Osteocyte (in vitro differentiated cells): Measurements from ENCODE around the gene CANT1. TPM values are rescaled to one million over a fixed set of nuclear protein-coding genes. Genes with fewer than 3 reads are reported as not detected.
"Not testable (repeated sequence)": the region's sequence is repeated elsewhere in the genome, so short reads cannot be mapped to it uniquely, and the experiment has no call there.

Experiments used
- DNase-seq: peaks from one replicate; pipeline ENCODE4 v3.0.0; 2021; ENCODE audit warnings: mixed read lengths; ENCODE audit not compliant: unreplicated experiment; ENCODE audit errors: extremely low spot score
- H3K27ac Mint-ChIP-seq: one replicate; pipeline ENCODE4 v1.8.0; 2021; ENCODE audit warnings: mild to moderate bottlenecking, mixed read lengths; ENCODE audit not compliant: unreplicated experiment
- H3K27me3 Mint-ChIP-seq: one replicate; pipeline ENCODE4 v1.8.0; 2021; ENCODE audit warnings: mixed read lengths; ENCODE audit not compliant: unreplicated experiment
- H3K36me3 Mint-ChIP-seq: one replicate; pipeline ENCODE4 v1.8.0; 2021; ENCODE audit warnings: mixed read lengths; ENCODE audit not compliant: unreplicated experiment
- H3K4me1 Mint-ChIP-seq: one replicate; pipeline ENCODE4 v1.8.0; 2021; ENCODE audit warnings: mixed read lengths; ENCODE audit not compliant: unreplicated experiment
- H3K4me3 Mint-ChIP-seq: one replicate; pipeline ENCODE4 v1.8.0; 2021; ENCODE audit warnings: mild to moderate bottlenecking, moderate library complexity, mixed read lengths; ENCODE audit not compliant: unreplicated experiment
- H3K9me3 Mint-ChIP-seq: one replicate; pipeline ENCODE4 v1.8.0; 2021; ENCODE audit warnings: mixed read lengths; ENCODE audit not compliant: unreplicated experiment
- CTCF ChIP-seq: fragments of 200-600 bp; sonication (generic); IDR thresholded peaks from 2 replicates; pipeline ENCODE4 v1.5.0; 2021; ENCODE audit warnings: antibody characterized with exemption, mild to moderate bottlenecking, moderate library complexity
- total RNA-seq: library from RNA; stranded (reverse); gene quantifications from 2 replicates; pipeline ENCODE4 v1.2.1, GENCODE V29; 2021

Gene CANT1
- total RNA-seq, 1 donor from 2014 or later = 62.3 TPM

GRCh38 chr17:78947235-78948149 lies 62.1 kb downstream of the CANT1 start:
- Mint-ChIP-seq H3K4me3 (no peak overlapping the region), H3K36me3 (no peaks in the 10 kb centered on the region), H3K27me3 (no peaks in the 10 kb centered on the region), H3K27ac (no peak overlapping the region), H3K9me3 (no peaks in the 10 kb centered on the region), H3K4me1 (peaks cover 16% of the 10 kb centered on the region)
- no peak for TF ChIP-seq CTCF
- DNase-seq = no peak

- no peaks in the 10 kb centered on the region for H3K27me3 Mint-ChIP-seq
These were observed 62.9 kb downstream of the CANT1 start for GRCh38 chr17:78946631-78947030.

GRCh38 chr17:78946131-78946530 lies 63.4 kb downstream of the CANT1 start:
- H3K27me3 Mint-ChIP-seq = no peaks in the 10 kb centered on the region
- DNase-seq = no peak
- no peak overlapping the region for H3K4me3 Mint-ChIP-seq
- peaks cover 2% of the 10 kb centered on the region for H3K4me1 Mint-ChIP-seq
- no peaks in the 10 kb centered on the region for H3K9me3 Mint-ChIP-seq
- no peak for TF ChIP-seq CTCF
- no peak overlapping the region for H3K27ac Mint-ChIP-seq
- H3K36me3 Mint-ChIP-seq = no peaks in the 10 kb centered on the region

More at GRCh38 chr17:78946631-78947030, 62.9 kb downstream of the CANT1 start:
- no peak for DNase-seq
- no peak for TF ChIP-seq CTCF
- H3K4me3 Mint-ChIP-seq = no peak overlapping the region
- peaks cover 7% of the 10 kb centered on the region for H3K4me1 Mint-ChIP-seq
- no peaks in the 10 kb centered on the region for H3K9me3 Mint-ChIP-seq
- no peaks in the 10 kb centered on the region for H3K36me3 Mint-ChIP-seq
- H3K27ac Mint-ChIP-seq = no peak overlapping the region

- H3K27ac Mint-ChIP-seq, H3K9me3 Mint-ChIP-seq, H3K4me3 Mint-ChIP-seq, H3K27me3 Mint-ChIP-seq, H3K36me3 Mint-ChIP-seq, DNase-seq, H3K4me1 Mint-ChIP-seq: not testable (repeated sequence)
These were observed 64.1 kb downstream of the CANT1 start for GRCh38 chr17:78945455-78945854.

- Mint-ChIP-seq H3K27me3 (no peaks in the 10 kb centered on the region), H3K4me1 (peaks cover 14% of the 10 kb centered on the region), H3K27ac (no peak overlapping the region), H3K9me3 (no peaks in the 10 kb centered on the region), H3K4me3 (no peak overlapping the region), H3K36me3 (no peaks in the 10 kb centered on the region)
- TF ChIP-seq CTCF = no peak
- no peak for DNase-seq
These were observed 64.6 kb downstream of the CANT1 start for GRCh38 chr17:78944956-78945355.
